Thyroid gland (tissue), 4 donors: ENCODE data around the gene RASA3. TPM values are rescaled to one million over a fixed set of nuclear protein-coding genes. Genes with fewer than 3 reads are reported as not detected.

ENCODE experiments used
- DNase-seq, 2 donors: peaks; one replicate each; pipeline ENCODE4 v3.0.0-alpha.2; 2019
- H3K27ac ChIP-seq, 3 donors: fragments of 200-600 bp; sonication (generic); 1 replicate in 2 of 3; 2 replicates in 1 of 3; pipeline ENCODE4 v1.5.1; 2016 to 2019; ENCODE audit warnings: mild to moderate bottlenecking in 1 of 3, moderate library complexity in 1 of 3
- H3K27me3 ChIP-seq: fragments of 200-600 bp; sonication (generic); one replicate; pipeline ENCODE4 v1.5.1; 2019
- H3K36me3 ChIP-seq, 2 donors: fragments of 200-600 bp; sonication (generic); one replicate each; pipeline ENCODE4 v1.5.1; 2016 to 2019
- H3K4me1 ChIP-seq, 2 donors: fragments of 200-600 bp; sonication (generic); one replicate each; pipeline ENCODE4 v1.5.1; 2017 to 2019
- H3K4me3 ChIP-seq, 3 donors: fragments of 200-600 bp; sonication (generic); replicated peaks in 1 of 3; 1 replicate in 2 of 3; 2 replicates in 1 of 3; pipeline ENCODE4 v1.5.1; 2016; ENCODE audit warnings: mild to moderate bottlenecking in 1 of 3
- H3K9me3 ChIP-seq: fragments of 200-600 bp; sonication (generic); one replicate; pipeline ENCODE4 v1.5.1; 2017
- POLR2A ChIP-seq, 2 donors: fragments of 450-650 bp; IDR thresholded peaks; one replicate each; pipeline ENCODE4 v1.6.1; 2017; ENCODE audit warnings: antibody characterized with exemption in 2 of 2, mild to moderate bottlenecking in 2 of 2, moderate library complexity in 1 of 2
- WGBS, 2 donors: methylation state at CpG; one replicate each; pipeline ENCODE4 v1.1.5; 2017; 5-methylcytosine and 5-hydroxymethylcytosine counted together
- intact Hi-C: fragments of 100-400 bp; cut with DNase I; formaldehyde crosslinking; loops from one replicate; pipeline ENCODE4 v1.15.1; 2023
- total RNA-seq, 4 donors: library from RNA; depleted of rRNA; stranded (reverse); fragments of >200 nt; gene quantifications; one replicate each; pipeline ENCODE4 v1.2.3, GENCODE V29; 2016
- TF ChIP-seq, protein P1 (sequence below), 6 experiments: fragments of 200-600 bp in 3 of 6; fragments of 450-650 bp in 3 of 6; sonication (generic) in 3 of 6; IDR thresholded peaks; one replicate each; pipeline ENCODE4 v1.5.1; 2016 to 2019; ENCODE audit warnings: antibody characterized with exemption in 6 of 6, mild to moderate bottlenecking in 2 of 6, inconsistent platforms in 1 of 6, moderate library complexity in 1 of 6

RASA3 gene
- total RNA-seq, 4 donors from 2014 or later = 22.3 to 32.3 (median 25.5) TPM

DNA sequence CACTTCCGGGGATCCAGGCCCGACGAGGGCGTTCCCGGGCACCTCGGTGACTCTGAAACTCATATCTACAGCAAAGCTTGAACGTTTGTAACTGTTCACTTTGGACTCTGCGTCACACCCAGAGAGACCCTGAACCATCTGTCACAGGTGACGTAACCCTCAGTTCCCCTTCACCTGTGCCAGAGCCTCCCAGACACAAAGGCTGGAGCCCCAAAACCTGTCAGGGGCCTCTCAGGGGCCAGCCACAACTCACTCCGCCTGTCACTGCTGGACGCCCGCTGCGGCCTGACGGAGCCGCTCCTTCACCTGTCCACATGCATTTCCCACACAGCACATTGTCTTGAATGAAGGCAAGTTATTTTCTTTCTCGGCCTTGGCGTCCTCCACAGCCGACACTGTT, 8.0 kb downstream of the RASA3 start:
- Histone ChIP-seq H3K36me3 (no peaks in the 10 kb centered on the region), H3K4me3 (no peak overlapping the region), H3K27ac (no peak overlapping the region), H3K27me3 (no peaks in the 10 kb centered on the region), H3K4me1 (peaks cover 13 to 20% of the 10 kb centered on the region in 2 donors), H3K9me3 (no peaks in the 10 kb centered on the region)
- TF ChIP-seq, protein P1, sequence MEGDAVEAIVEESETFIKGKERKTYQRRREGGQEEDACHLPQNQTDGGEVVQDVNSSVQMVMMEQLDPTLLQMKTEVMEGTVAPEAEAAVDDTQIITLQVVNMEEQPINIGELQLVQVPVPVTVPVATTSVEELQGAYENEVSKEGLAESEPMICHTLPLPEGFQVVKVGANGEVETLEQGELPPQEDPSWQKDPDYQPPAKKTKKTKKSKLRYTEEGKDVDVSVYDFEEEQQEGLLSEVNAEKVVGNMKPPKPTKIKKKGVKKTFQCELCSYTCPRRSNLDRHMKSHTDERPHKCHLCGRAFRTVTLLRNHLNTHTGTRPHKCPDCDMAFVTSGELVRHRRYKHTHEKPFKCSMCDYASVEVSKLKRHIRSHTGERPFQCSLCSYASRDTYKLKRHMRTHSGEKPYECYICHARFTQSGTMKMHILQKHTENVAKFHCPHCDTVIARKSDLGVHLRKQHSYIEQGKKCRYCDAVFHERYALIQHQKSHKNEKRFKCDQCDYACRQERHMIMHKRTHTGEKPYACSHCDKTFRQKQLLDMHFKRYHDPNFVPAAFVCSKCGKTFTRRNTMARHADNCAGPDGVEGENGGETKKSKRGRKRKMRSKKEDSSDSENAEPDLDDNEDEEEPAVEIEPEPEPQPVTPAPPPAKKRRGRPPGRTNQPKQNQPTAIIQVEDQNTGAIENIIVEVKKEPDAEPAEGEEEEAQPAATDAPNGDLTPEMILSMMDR (IDR thresholded peaks at IDR 0.05) = no peak
- TF ChIP-seq POLR2A (IDR thresholded peaks at IDR 0.05) = no peak
- DNase-seq = no peak
- intact Hi-C loops = no loop called here
- WGBS, 2 donors = 95 to 97% methylated on average over 18 of the region's 18 CpGs

DNA sequence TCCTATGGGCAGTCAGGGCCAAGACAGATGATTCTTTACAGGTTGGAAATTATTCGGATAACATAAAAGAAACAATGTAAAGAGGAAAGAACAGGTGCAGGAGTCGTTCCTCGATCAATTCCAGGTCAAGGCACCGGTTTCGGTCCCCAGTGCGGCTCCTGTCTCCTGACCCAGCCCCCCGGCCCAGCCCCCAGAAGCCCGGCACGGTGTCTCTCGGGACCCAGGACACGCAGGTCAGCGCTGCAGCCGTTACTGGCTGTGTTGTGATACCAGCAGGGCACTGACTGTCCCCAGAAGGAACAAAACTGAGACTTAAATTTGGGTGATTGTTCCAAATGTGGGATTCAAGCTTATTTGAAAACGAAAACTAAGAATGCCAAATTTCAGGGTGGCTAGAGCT, 8.5 kb downstream of the RASA3 start:
- Histone ChIP-seq H3K27me3 (no peaks in the 10 kb centered on the region), H3K4me1 (peaks cover 8 to 19% of the 10 kb centered on the region in 2 donors), H3K4me3 (no peak overlapping the region), H3K36me3 (no peaks in the 10 kb centered on the region), H3K9me3 (no peaks in the 10 kb centered on the region), H3K27ac (no peak overlapping the region)
- 93 to 96% methylated on average over 14 of the region's 14 CpGs for WGBS, 2 donors
- DNase-seq = no peak
- intact Hi-C loops = no loop called here
- no peak for TF ChIP-seq POLR2A (IDR thresholded peaks at IDR 0.05)
- TF ChIP-seq, protein P1 (IDR thresholded peaks at IDR 0.05) = no peak

DNA sequence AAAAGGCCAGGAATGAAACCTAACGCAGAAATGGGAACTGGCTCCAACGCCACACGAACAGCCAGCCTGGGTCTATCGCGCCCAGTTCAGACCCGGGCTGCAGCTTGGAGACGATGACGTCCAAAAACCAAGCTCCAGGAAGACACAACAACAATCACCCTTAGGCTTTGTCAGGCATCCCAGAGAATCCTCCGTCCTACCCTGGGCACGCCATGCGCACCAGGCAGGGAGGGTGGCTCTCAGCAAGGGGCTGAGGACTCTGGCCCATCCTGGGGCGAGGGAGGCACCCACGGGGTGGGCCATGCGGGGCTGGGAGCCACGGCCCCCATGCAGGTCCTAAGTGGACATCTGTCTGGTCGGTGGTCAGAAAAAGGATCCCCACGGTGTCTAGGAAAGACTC, 9.0 kb downstream of the RASA3 start:
- TF ChIP-seq, protein P1 (IDR thresholded peaks at IDR 0.05) = no peak
- TF ChIP-seq POLR2A (IDR thresholded peaks at IDR 0.05) = no peak
- H3K27me3 ChIP-seq = no peaks in the 10 kb centered on the region
- H3K4me1 ChIP-seq = peaks cover 3 to 19% of the 10 kb centered on the region in 2 donors
- H3K36me3 ChIP-seq = no peaks in the 10 kb centered on the region
- WGBS, 2 donors = 87 to 90% methylated on average over 13 to 14 of the region's 17 CpGs
- H3K27ac ChIP-seq = no peak overlapping the region
- no peaks in the 10 kb centered on the region for H3K9me3 ChIP-seq
- no peak for DNase-seq
- intact Hi-C loops = no loop called here
- no peak overlapping the region for H3K4me3 ChIP-seq

DNA sequence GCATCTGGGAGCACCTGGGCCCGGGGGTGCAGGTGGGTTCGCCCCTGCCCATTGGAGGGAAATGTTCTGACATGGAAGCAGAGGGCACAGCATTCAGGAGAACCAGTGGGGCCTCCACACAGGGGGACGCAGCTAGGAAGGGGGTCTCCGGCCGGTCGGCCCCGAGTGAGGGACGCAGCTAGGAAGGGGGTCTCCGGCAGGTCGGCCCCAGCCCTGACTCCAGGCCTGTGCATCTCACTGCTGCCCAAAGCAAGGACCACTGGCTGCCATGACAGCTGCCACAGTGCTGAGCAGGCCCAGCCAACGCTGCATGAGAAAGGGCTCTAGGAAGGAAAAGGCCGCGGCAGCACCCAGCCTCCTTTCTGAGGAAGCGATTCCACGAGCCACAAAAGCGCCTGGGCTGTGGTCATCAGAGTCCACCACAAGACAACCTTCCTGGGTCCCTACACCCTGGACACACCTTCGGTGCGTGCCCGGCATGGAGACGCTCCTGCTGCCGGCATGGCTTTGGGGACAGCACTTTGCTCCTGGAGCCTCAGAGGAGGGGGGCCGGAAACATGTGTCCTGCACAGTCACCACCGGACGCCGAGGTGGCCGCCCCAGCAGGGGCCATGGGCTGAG, 9.7 kb downstream of the RASA3 start:
- Histone ChIP-seq H3K9me3 (no peaks in the 10 kb centered on the region), H3K4me3 (no peak overlapping the region), H3K36me3 (no peaks in the 10 kb centered on the region), H3K4me1 (peaks cover 0 to 16% of the 10 kb centered on the region in 2 donors), H3K27ac (no peak overlapping the region), H3K27me3 (no peaks in the 10 kb centered on the region)
- TF ChIP-seq, protein P1 (IDR thresholded peaks at IDR 0.05) = no peak
- no peak for TF ChIP-seq POLR2A (IDR thresholded peaks at IDR 0.05)
- WGBS, 2 donors = 76 to 86% methylated on average over 18 to 20 of the region's 26 CpGs
- intact Hi-C loops = no loop called here
- DNase-seq = no peak

DNA sequence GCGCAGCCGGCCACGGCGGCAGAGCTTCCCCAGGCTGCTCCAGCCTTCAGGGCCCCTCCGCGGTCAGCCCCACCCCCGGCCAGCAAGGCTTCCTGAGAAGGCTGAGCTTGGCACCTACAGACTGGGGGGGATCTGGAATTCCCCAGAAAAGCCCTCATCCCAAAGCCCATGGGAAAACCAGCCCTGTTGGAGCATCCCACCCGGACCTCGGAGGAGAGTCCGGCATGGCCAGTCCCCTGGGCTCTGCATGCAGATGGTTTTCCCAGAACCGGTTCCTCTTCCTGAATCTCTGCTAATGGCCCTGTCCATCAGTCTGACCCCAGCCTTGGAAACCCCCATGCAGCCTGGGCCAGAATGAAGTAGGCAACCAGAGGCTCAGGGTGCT, 10.3 kb downstream of the RASA3 start:
- 56 to 65% methylated on average over 7 to 8 of the region's 11 CpGs for WGBS, 2 donors
- H3K9me3 ChIP-seq = no peaks in the 10 kb centered on the region
- H3K27me3 ChIP-seq = no peaks in the 10 kb centered on the region
- no peak overlapping the region for H3K4me3 ChIP-seq
- H3K4me1 ChIP-seq = peaks cover 0 to 16% of the 10 kb centered on the region in 2 donors
- DNase-seq = no peak
- intact Hi-C loops = no loop called here
- H3K27ac ChIP-seq = no peak overlapping the region
- TF ChIP-seq, protein P1 (IDR thresholded peaks at IDR 0.05) = no peak
- no peak for TF ChIP-seq POLR2A (IDR thresholded peaks at IDR 0.05)
- H3K36me3 ChIP-seq = no peaks in the 10 kb centered on the region
